BLaER1 treated with 17β-estradiol and CSF1 and Interleukin-3, amounts not matched to agents 10 nM and 100 nM (cell line): ENCODE measurements around the gene MKNK1.

Experiments
- H3K27ac ChIP-seq, 11 experiments: shearing (Covaris generic); formaldehyde crosslinking; 2 replicates each; pipeline ENCODE4 v1.8.1; 2022
- H3K27me3 ChIP-seq, 11 experiments: shearing (Covaris generic); formaldehyde crosslinking; 2 replicates each; pipeline ENCODE4 v1.8.1; 2022
- H3K36me3 ChIP-seq, 11 experiments: shearing (Covaris generic); formaldehyde crosslinking; 2 replicates each; pipeline ENCODE4 v1.8.1; 2022
- H3K4me1 ChIP-seq, 10 experiments: shearing (Covaris generic); formaldehyde crosslinking; 2 replicates each; pipeline ENCODE4 v1.8.1; 2022
- H3K4me2 ChIP-seq, 11 experiments: shearing (Covaris generic); formaldehyde crosslinking; 2 replicates each; pipeline ENCODE4 v1.8.1; 2022
- H3K4me3 ChIP-seq, 10 experiments: shearing (Covaris generic); formaldehyde crosslinking; 2 replicates each; pipeline ENCODE4 v1.8.1; 2022
- H3K9ac ChIP-seq, 11 experiments: shearing (Covaris generic); formaldehyde crosslinking; 2 replicates each; pipeline ENCODE4 v1.8.1; 2022
- H3K9me3 ChIP-seq, 11 experiments: shearing (Covaris generic); formaldehyde crosslinking; replicated peaks in 1 of 11; 2 replicates each; pipeline ENCODE4 v1.8.1; 2022
- H4K20me1 ChIP-seq, 11 experiments: shearing (Covaris generic); formaldehyde crosslinking; 2 replicates each; pipeline ENCODE4 v1.8.1; 2022
- Cebpa-rat ChIP-seq, 11 experiments: shearing (Covaris generic); IDR thresholded peaks; 2 replicates each; pipeline ENCODE4 v1.8.1; 2022

The MKNK1 gene

DNA sequence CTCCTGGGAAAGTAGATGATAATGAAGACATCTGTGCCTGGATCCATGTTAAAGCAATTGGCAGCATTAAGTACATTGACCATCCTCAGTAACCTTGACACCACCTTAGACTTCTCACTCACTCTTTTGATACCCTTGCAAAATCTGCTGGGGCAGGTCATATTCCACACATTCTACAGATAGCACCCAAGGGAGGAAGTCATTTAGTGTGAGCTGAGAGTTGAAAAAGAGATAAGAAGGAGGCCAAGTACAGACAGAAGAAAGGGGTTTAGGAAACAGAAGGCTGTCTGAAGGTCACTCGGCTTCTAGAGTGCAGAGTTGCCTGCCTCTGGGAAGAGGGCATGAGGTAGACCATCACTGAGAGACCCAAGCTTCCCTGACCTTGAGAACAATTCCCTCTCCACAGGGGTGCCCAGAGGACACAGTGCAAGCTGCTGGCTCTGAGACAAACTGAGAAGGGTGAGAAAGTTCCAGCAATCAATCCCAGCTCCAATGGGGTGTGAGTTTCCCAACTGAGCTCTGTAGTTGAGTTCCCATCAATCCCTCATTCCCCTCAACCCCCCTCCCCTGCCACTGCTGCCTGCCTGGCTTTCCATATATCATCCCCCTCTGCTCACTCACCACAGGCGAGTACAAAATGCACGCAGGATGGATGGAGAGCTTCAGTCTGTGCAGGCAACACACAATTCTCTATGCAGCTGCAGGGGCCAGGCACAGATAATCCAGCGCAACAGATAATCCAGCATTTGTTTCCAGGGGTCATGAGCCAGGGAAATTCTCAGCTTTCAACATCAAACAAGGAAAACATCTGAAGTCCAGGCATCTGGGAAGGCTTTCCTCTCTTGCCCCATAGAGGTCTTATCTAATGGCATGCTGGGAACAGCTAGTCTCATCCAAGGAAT lies 19.9 kb upstream of the MKNK1 start:
- Histone ChIP-seq H3K27ac (no peak overlapping the region), H3K4me3 (no peak overlapping the region), H3K9me3 (no peaks in the 10 kb centered on the region), H3K27me3 (no peaks in the 10 kb centered on the region), H3K4me1 (peaks cover 32 to 47% (median 34%) of the 10 kb centered on the region in 10 experiments), H3K4me2 (peak overlapping the region in 7 of 11 experiments; percentile 6 to 34 (median 24); a peak in 6 of 22 replicates), H3K36me3 (no peaks in the 10 kb centered on the region), H3K9ac (no peak overlapping the region), H4K20me1 (no peaks in the 10 kb centered on the region; a peak in 1 of 22 replicates)
- no peak for TF ChIP-seq Cebpa-rat (IDR thresholded peaks at IDR 0.05)

DNA sequence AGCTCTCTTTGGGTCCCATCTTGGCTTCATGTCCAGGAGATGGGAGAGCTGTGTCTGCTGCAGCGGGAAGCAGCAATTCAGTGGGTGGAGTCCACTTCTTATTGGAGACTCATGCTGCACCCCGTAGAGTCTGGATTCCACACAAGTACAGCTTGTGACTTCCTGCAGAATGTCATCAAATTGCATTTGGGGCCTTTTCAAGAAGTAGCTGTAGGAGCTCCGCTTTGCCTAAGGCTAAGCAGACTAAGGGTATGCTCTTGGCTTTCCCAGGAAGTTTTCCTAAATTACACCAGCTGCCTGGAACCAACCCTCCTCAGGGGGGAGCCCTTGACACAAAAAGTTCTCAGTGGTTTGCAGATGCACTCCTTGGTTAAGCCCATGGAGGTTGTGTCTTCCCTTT lies 18.3 kb upstream of the MKNK1 start:
- H3K9me3 ChIP-seq, result no peaks in the 10 kb centered on the region
- no peaks in the 10 kb centered on the region for H3K27me3 ChIP-seq
- no peak overlapping the region for H3K4me3 ChIP-seq
- H4K20me1 ChIP-seq, result no peaks in the 10 kb centered on the region; a peak in 1 of 22 replicates
- H3K4me1 ChIP-seq, result peaks cover 48 to 64% (median 51%) of the 10 kb centered on the region in 10 experiments
- H3K27ac ChIP-seq, result no peak overlapping the region
- H3K9ac ChIP-seq, result no peak overlapping the region
- no peaks in the 10 kb centered on the region for H3K36me3 ChIP-seq
- no peak for TF ChIP-seq Cebpa-rat (IDR thresholded peaks at IDR 0.05)
- H3K4me2 ChIP-seq, result peak overlapping the region in 3 of 11 experiments; percentile 19 to 33 (median 25); a peak in 2 of 22 replicates

DNA sequence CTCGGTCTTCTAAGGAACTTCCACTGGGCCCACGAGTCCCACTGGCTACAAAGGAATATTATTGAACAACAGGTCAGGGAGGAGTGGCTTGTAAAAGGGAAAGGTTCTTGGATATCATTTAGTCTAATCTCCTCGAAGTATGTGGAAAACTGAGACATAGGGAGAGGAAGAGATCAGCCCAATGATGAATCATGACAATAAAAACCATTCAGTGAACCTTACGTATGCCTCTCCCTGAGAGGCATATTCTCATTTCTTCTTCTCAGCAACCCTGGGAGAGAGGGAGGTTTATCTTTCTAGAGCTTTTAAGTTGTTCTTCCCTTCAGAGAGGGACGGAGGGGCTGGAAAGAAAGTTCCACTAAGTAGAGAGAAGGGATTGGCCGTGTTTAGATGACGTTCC lies 17.9 kb upstream of the MKNK1 start:
- Histone ChIP-seq H3K27me3 (no peaks in the 10 kb centered on the region), H3K4me2 (peak overlapping the region in 3 of 11 experiments; percentile 19 to 33 (median 25); a peak in 2 of 22 replicates), H3K4me1 (peaks cover 52 to 68% (median 55%) of the 10 kb centered on the region in 10 experiments), H3K36me3 (no peaks in the 10 kb centered on the region), H4K20me1 (no peaks in the 10 kb centered on the region; a peak in 1 of 22 replicates), H3K9ac (no peak overlapping the region), H3K4me3 (no peak overlapping the region), H3K9me3 (no peaks in the 10 kb centered on the region), H3K27ac (no peak overlapping the region)
- no peak for TF ChIP-seq Cebpa-rat (IDR thresholded peaks at IDR 0.05)

DNA sequence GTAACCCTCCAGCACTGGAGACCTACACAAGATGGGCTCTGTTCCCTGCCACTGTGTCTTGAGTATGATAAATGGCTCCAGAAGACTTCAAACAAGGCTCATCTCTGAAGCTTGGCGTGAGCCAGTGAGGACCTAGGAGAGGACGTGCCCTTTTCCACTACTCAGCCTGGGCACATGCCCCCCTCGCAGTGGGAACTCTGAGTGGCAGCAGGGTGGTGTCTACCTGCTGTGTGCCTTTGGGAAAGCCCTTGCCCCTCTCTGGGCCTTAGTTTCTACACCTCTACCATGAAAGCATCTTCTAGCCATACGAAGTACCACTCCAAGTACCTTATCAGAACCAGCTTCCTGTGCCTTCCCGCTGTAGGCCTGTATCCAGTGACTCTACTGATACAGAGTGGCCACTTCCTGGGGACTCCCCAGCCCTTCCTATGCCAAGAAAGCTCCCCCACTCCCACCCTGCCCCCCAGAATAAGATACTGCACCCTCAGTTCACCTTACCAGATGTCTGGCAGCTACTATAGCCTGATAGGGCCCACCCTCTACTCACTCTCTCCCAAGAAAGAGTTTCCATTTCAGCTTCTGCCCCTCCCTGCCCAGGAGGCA lies 15.7 kb upstream of the MKNK1 start:
- peak overlapping the region; percentile 80 to 99 (median 94) for H3K4me2 ChIP-seq
- H3K9me3 ChIP-seq, result no peaks in the 10 kb centered on the region
- H3K9ac ChIP-seq, result peak overlapping the region in 8 of 11 experiments; percentile 14 to 68 (median 56); a peak in 12 of 22 replicates
- peaks cover 66 to 84% (median 72%) of the 10 kb centered on the region in 10 experiments for H3K4me1 ChIP-seq
- H3K4me3 ChIP-seq, result no peak overlapping the region
- peak overlapping the region in 10 of 11 experiments; percentile 33 to 90 (median 80); a peak in 19 of 22 replicates for H3K27ac ChIP-seq
- H4K20me1 ChIP-seq, result peaks cover 0 to 11% (median 0%) of the 10 kb centered on the region in 11 experiments; a peak in 6 of 22 replicates
- no peaks in the 10 kb centered on the region for H3K27me3 ChIP-seq
- no peaks in the 10 kb centered on the region for H3K36me3 ChIP-seq
- TF ChIP-seq Cebpa-rat (IDR thresholded peaks at IDR 0.05), result no peak

DNA sequence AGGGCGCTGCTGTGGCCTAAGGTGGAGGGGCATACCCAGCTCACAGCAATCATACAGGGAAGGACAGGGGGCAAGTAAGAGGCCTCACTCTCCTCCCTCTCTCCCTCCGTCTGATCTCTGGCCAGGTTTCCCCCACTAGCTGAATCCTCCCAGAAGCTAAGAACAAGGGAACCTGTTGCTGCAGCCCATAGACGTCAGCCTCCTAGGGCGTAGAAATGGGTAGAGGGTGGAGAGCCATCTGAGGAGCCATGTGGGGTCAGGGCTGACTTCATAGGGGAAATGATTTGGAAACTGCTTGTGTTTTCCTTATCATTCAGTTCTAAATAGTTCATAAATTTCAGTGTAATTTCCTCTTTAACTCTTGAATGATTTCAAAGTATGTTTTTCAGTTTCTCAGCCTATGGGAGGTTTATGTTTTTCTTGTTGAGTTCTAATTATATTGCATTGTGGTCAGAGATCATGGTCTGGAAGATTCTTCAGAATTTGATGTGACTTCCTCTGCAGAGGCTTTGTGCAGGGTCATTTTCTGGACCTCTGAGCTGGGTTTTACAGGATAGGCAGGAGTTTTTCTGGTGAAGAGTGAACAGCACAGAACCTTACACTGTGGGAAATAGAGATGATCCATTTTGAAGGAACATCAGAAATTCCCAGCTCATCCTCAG lies 14.8 kb upstream of the MKNK1 start:
- Histone ChIP-seq H3K4me1 (peaks cover 73 to 88% (median 77%) of the 10 kb centered on the region in 10 experiments), H3K9me3 (no peaks in the 10 kb centered on the region), H3K27ac (peak overlapping the region; percentile 47 to 90 (median 81); a peak in 21 of 22 replicates), H3K4me3 (0 out of 20 replicates have a peak overlapping the region, but pooled peaks of 1 of the 10 experiments have one; percentile 3), H4K20me1 (peaks cover 0 to 20% (median 4%) of the 10 kb centered on the region in 11 experiments; a peak in 6 of 22 replicates), H3K9ac (peak overlapping the region; percentile 40 to 82 (median 56); a peak in 19 of 22 replicates), H3K36me3 (no peaks in the 10 kb centered on the region), H3K4me2 (peak overlapping the region; percentile 80 to 99 (median 94)), H3K27me3 (no peaks in the 10 kb centered on the region)
- TF ChIP-seq Cebpa-rat (IDR thresholded peaks at IDR 0.05), result no peak

DNA sequence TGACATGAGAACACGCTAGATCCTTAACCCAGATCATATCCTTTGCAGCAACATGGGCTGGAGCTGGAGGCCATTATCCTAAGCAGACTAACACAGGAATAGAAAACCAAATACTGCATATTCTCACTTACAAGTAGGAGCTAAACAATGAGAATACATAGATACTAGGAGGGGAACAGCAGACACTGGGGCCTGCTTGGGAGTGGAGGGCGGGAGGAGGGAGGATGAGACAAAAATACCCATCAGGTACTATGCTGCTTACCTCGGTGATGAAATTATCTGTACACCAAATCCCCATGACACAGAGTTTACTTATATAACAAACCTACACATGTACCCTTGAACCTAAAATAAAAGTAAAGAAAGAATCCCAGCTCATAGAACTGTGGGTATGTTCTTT lies 13.8 kb upstream of the MKNK1 start:
- Histone ChIP-seq H3K4me2 (peak overlapping the region; percentile 80 to 99 (median 94)), H3K9ac (peak overlapping the region in 4 of 11 experiments; percentile 63 to 90 (median 84); a peak in 6 of 22 replicates), H3K27ac (peak overlapping the region in 9 of 11 experiments; percentile 55 to 90 (median 82); a peak in 17 of 22 replicates), H4K20me1 (peaks cover 0 to 24% (median 4%) of the 10 kb centered on the region in 11 experiments; a peak in 8 of 22 replicates), H3K4me3 (0 out of 20 replicates have a peak overlapping the region, but pooled peaks of 1 of the 10 experiments have one; percentile 71), H3K36me3 (peaks cover 0 to 5% (median 4%) of the 10 kb centered on the region in 11 experiments; a peak in 14 of 22 replicates), H3K9me3 (no peaks in the 10 kb centered on the region), H3K4me1 (peaks cover 79 to 92% (median 82%) of the 10 kb centered on the region in 10 experiments), H3K27me3 (no peaks in the 10 kb centered on the region)
- no peak for TF ChIP-seq Cebpa-rat (IDR thresholded peaks at IDR 0.05)

DNA sequence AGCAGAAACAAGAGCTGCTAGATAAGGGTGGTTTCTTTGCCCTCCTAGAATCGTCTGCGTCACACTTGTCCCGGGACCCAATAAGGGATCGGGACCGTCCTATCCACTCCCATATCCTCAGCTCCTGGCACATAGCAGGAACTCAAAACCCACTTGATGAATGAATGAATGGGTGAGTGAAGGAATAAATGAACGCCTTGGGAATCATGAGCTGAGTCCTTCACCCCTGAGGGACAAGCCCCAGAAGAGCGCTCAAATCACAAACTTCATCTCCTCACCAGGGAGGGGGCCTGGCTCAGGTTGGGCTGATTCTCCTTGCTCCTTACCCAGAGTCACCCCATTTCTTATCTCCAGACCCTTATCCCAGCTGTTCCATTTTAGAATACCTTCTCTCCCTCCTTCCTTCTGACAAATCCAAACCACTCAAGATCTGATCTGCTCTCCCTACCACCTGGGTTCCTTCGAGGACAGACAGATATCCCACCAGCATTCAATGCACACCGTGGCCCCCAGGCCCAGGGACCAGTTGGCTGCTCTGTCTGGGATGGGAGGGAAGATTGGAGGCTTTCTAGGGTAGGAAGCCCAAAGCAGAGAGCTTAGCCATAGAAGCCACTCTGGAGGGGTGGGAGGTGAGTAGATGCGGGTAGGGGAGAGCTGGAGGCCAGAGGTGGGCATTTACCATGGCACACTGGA lies 13.2 kb upstream of the MKNK1 start:
- Histone ChIP-seq H3K9me3 (no peaks in the 10 kb centered on the region), H3K27me3 (no peaks in the 10 kb centered on the region), H3K27ac (peak overlapping the region; percentile 78 to 90 (median 83)), H3K4me2 (peak overlapping the region; percentile 80 to 99 (median 94)), H3K9ac (peak overlapping the region; percentile 79 to 95 (median 87)), H3K4me3 (peak overlapping the region; percentile 68 to 88 (median 78)), H3K4me1 (peaks cover 84 to 94% (median 87%) of the 10 kb centered on the region in 10 experiments), H4K20me1 (peaks cover 0 to 27% (median 4%) of the 10 kb centered on the region in 11 experiments; a peak in 8 of 22 replicates), H3K36me3 (peaks cover 0 to 9% (median 7%) of the 10 kb centered on the region in 11 experiments; a peak in 14 of 22 replicates)
- no peak for TF ChIP-seq Cebpa-rat (IDR thresholded peaks at IDR 0.05)
